ENCODE data around the gene KANSL1.
"Not testable (repeated sequence)": the region's sequence is repeated elsewhere in the genome, so short reads cannot be mapped to it uniquely, and the experiment has no call there.

The KANSL1 gene, protein sequence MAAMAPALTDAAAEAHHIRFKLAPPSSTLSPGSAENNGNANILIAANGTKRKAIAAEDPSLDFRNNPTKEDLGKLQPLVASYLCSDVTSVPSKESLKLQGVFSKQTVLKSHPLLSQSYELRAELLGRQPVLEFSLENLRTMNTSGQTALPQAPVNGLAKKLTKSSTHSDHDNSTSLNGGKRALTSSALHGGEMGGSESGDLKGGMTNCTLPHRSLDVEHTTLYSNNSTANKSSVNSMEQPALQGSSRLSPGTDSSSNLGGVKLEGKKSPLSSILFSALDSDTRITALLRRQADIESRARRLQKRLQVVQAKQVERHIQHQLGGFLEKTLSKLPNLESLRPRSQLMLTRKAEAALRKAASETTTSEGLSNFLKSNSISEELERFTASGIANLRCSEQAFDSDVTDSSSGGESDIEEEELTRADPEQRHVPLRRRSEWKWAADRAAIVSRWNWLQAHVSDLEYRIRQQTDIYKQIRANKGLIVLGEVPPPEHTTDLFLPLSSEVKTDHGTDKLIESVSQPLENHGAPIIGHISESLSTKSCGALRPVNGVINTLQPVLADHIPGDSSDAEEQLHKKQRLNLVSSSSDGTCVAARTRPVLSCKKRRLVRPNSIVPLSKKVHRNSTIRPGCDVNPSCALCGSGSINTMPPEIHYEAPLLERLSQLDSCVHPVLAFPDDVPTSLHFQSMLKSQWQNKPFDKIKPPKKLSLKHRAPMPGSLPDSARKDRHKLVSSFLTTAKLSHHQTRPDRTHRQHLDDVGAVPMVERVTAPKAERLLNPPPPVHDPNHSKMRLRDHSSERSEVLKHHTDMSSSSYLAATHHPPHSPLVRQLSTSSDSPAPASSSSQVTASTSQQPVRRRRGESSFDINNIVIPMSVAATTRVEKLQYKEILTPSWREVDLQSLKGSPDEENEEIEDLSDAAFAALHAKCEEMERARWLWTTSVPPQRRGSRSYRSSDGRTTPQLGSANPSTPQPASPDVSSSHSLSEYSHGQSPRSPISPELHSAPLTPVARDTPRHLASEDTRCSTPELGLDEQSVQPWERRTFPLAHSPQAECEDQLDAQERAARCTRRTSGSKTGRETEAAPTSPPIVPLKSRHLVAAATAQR (N-terminal part only)

DNA sequence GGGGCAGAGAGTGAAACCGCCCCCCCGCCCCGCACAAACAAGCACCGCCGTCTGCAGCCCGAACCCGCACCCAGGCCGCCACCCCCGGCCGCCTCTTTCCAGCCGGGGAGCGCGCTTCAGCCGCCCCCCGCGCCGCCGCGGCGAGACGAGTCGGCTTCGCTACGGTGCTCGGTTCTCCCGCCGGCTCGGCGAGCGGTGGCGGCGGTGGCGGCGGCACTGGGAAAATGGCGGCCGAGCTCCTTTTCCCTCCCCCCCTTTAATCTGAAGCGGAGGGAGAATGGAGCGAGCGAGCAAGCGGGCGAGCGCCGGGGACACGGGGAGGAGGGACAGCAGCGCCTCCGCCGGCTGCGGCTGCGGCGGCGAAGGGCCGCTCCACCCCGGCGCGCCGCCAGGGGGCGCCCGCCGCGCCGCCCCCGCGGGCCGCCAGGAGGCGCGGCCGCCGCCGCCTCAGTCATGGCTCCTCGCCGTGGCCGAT is at the start of gene KANSL1:
Gene KANSL1 (minus strand): TSS at position 279 of the 475 bp plus-strand sequence. CDS start 21,286 bp downstream, outside the sequence.
- Histone ChIP-seq H3K4me1 (ENCODE audit: control insufficient read depth, insufficient read depth, low read length) (peaks cover 18% of the 10 kb centered on the region), H3K27ac (ENCODE audit: low read length) (peak within 1 kb of the TSS; percentile 85), H3K4me3 (ENCODE audit: low read length in 2 of 2) (peak within 1 kb of the TSS; percentile 86 to 95), H3K9ac (ENCODE audit: low read length in 2 of 2) (peak within 1 kb of the TSS; percentile 82 to 89), H3K27me3 (ENCODE audit: control insufficient read depth in 1 of 2, insufficient read depth in 2 of 2, low read length in 2 of 2) (no peaks in the 10 kb centered on the region), H3K36me3 (ENCODE audit: control insufficient read depth in 2 of 2, insufficient read depth in 2 of 2, low read length in 2 of 2) (no peaks in the 10 kb centered on the region), H3K9me3 (ENCODE audit: control insufficient read depth in 2 of 2, low read length in 2 of 2) (no peaks in the 10 kb centered on the region)

DNA sequence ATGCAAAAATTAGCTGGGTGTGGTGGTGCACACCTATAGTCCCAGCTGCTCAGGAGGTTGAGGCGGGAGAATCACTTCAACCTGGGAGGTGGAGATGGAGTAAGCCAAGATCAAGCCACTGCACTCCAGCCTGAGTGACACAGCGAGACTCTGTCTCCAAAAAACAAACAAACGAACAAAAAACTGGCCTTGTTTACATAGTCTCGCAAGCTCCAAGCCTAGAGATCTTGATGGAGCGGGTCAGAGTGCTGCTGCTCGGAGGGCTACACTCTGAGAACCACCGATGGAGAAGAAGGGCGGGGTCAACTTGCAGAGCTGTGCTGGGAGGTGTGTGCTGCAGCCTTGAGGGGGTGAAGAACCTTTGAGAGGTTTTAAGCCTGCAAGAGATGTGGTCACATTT is 38.1 kb upstream of the KANSL1 start:
- H3K9ac ChIP-seq (ENCODE audit: low read length in 2 of 2); H3K36me3 ChIP-seq (ENCODE audit: control insufficient read depth in 2 of 2, insufficient read depth in 2 of 2, low read length in 2 of 2); H3K9me3 ChIP-seq (ENCODE audit: control insufficient read depth in 2 of 2, low read length in 2 of 2); H3K27ac ChIP-seq (ENCODE audit: low read length); H3K4me1 ChIP-seq (ENCODE audit: control insufficient read depth, insufficient read depth, low read length); H3K4me3 ChIP-seq (ENCODE audit: low read length in 2 of 2); H3K27me3 ChIP-seq (ENCODE audit: control insufficient read depth in 1 of 2, insufficient read depth in 2 of 2, low read length in 2 of 2): not testable (repeated sequence)

DNA sequence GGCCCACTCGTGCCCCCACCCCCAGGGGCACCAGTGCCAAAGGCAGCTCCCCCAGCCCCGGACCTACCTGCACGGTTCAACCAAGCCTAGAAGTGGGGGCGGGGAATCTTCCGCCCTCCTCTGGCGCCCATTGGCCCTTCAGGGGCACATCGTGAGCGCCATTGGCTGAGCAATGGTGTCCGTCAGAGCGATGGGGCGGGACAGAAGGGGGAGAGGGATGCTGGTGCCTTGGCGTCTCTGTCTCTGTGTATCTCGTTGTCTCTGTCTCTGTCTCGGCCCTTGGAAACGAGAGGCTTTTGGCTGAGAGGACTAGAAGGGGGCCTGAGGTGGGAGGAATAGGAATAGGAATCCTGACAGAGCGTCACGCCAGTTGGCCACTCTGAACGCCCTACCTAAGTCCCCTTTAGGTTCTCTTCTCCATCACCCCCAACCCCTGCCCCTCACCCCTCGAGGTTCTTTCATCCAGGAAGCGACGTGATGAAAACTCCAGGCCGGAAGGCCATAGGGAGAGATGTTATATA is 32.1 kb upstream of the KANSL1 start:
- not testable (repeated sequence) for H3K27ac ChIP-seq (ENCODE audit: low read length); H3K4me1 ChIP-seq (ENCODE audit: control insufficient read depth, insufficient read depth, low read length); H3K9me3 ChIP-seq (ENCODE audit: control insufficient read depth in 2 of 2, low read length in 2 of 2); H3K36me3 ChIP-seq (ENCODE audit: control insufficient read depth in 2 of 2, insufficient read depth in 2 of 2, low read length in 2 of 2); H3K27me3 ChIP-seq (ENCODE audit: control insufficient read depth in 1 of 2, insufficient read depth in 2 of 2, low read length in 2 of 2)
- Histone ChIP-seq H3K9ac (ENCODE audit: low read length in 2 of 2) (peak overlapping the region; percentile 47 to 59), H3K4me3 (ENCODE audit: low read length in 2 of 2) (peak overlapping the region; percentile 78 to 89)

DNA sequence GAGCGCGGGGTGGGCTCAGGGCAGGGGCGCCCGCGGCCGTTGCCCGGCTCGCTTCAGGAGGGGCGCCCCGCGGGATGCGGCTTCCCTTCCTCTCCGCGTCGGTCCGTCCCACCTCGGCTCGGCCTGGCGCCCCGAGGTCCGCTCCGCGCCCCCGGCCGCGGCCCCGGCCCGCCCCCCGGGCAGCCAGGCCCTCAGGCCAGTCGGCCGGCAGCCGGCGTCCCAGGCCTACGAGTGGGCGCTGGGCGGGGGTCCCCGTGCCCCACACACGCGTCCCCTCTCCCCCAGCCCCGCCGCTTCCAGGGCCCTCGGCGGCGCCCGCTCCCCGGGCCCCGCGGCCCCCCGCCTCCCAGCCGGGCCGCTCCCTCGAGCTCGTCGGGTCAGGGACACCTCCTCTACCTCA is 31.6 kb upstream of the KANSL1 start:
- not testable (repeated sequence) for H3K36me3 ChIP-seq (ENCODE audit: control insufficient read depth in 2 of 2, insufficient read depth in 2 of 2, low read length in 2 of 2); H3K27ac ChIP-seq (ENCODE audit: low read length); H3K4me1 ChIP-seq (ENCODE audit: control insufficient read depth, insufficient read depth, low read length); H3K9me3 ChIP-seq (ENCODE audit: control insufficient read depth in 2 of 2, low read length in 2 of 2); H3K27me3 ChIP-seq (ENCODE audit: control insufficient read depth in 1 of 2, insufficient read depth in 2 of 2, low read length in 2 of 2)
- peak overlapping the region in 1 of 2 donors; percentile 59 for H3K9ac ChIP-seq (ENCODE audit: low read length in 2 of 2)
- peak overlapping the region; percentile 78 to 89 for H3K4me3 ChIP-seq (ENCODE audit: low read length in 2 of 2)

DNA sequence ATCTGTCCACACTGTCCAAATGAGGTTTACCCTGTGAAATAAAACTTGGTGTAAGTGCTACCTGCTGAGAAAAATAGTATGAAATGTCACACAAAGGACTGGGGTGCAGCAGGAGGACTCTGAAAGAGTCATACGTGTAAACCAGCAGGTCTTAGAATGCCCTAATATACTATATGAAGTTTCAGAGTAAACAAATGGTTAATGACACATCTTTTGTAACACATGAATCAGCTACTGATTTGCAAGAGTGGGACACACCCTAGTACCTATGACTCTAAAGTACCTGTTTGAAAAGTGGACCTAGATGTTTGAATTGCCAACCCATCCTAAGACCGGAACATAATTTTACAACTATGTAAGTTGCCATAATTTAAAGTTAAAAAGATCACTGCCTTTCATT is 29.8 kb upstream of the KANSL1 start:
- H3K9me3 ChIP-seq (ENCODE audit: control insufficient read depth in 2 of 2, low read length in 2 of 2); H3K27ac ChIP-seq (ENCODE audit: low read length); H3K4me1 ChIP-seq (ENCODE audit: control insufficient read depth, insufficient read depth, low read length): not testable (repeated sequence)

DNA sequence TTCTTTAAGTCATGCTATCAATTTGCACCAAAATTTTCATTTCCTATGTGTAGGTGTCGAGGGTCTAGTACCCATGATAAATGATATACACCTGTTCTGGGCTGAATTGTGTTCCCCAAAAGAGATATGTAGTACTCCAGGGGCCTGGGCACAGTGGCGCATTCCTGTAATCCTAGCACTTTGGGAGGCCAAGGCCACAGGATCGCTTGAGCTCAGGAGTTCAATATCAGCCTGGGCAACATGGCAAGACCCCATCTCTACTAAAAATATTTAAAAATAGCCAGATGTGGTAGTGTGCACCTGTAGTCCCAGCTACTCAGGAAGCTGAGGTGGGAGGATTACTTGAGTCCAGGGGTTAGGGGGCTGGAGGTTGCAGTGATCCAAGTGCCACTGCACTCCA is 23.5 kb upstream of the KANSL1 start:
- Histone ChIP-seq H3K36me3 (ENCODE audit: control insufficient read depth in 2 of 2, insufficient read depth in 2 of 2, low read length in 2 of 2) (peaks cover 0 to 6% of the 10 kb centered on the region in 2 donors), H3K4me3 (ENCODE audit: low read length in 2 of 2) (no peak overlapping the region)

More for the DNA sequence above, 29.8 kb upstream of the KANSL1 start:
- H3K9ac ChIP-seq (ENCODE audit: low read length in 2 of 2); H3K36me3 ChIP-seq (ENCODE audit: control insufficient read depth in 2 of 2, insufficient read depth in 2 of 2, low read length in 2 of 2); H3K4me3 ChIP-seq (ENCODE audit: low read length in 2 of 2); H3K27me3 ChIP-seq (ENCODE audit: control insufficient read depth in 1 of 2, insufficient read depth in 2 of 2, low read length in 2 of 2): not testable (repeated sequence)

DNA sequence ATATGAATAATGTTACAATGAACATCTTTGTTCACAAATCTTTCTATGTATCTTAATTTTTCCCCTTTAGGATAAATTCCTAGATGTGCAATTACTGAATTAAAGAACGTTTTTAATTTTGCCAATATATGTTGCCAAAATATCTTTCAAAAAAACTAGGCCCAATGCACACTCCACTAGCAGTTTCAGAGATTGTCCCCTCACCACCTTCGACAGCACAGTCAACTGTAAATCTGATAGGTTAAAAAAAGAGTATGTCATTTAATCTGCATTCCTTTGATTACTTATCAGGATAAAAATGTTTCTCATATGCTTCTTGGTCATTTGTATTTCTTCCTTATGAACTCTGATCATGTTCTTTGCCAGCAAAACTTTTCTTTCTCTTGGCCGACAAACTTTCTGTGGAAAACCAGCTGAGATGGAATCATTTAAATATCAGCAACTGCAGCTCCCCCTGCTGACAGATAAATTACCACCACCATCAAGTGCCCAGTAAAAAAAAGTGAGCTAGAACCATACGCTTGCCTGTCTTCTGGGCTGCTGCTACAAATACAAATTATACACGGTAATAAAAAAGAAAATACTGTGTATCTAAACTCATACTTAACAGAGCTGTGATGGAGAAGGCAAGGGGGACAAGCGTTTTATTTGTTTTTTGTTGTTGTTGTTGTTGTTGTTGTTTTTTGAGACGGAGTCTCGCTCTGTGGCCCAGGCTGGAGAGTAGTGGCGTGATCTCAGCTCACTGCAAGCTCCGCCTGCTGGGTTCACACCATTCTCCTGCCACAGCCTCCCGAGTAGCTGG is 19.6 kb upstream of the KANSL1 start:
- peaks cover 2% of the 10 kb centered on the region for H3K4me1 ChIP-seq (ENCODE audit: control insufficient read depth, insufficient read depth, low read length)
- no peak overlapping the region for H3K4me3 ChIP-seq (ENCODE audit: low read length in 2 of 2)
- H3K9ac ChIP-seq (ENCODE audit: low read length in 2 of 2), result peak overlapping the region in 1 of 2 donors; percentile 8
- no peaks in the 10 kb centered on the region for H3K27me3 ChIP-seq (ENCODE audit: control insufficient read depth in 1 of 2, insufficient read depth in 2 of 2, low read length in 2 of 2)
- no peaks in the 10 kb centered on the region for H3K9me3 ChIP-seq (ENCODE audit: control insufficient read depth in 2 of 2, low read length in 2 of 2)
- peaks cover 0 to 3% of the 10 kb centered on the region in 2 donors for H3K36me3 ChIP-seq (ENCODE audit: control insufficient read depth in 2 of 2, insufficient read depth in 2 of 2, low read length in 2 of 2)
- no peak overlapping the region for H3K27ac ChIP-seq (ENCODE audit: low read length)

More for the DNA sequence above, 23.5 kb upstream of the KANSL1 start:
- Histone ChIP-seq H3K4me1 (ENCODE audit: control insufficient read depth, insufficient read depth, low read length) (no peaks in the 10 kb centered on the region), H3K9ac (ENCODE audit: low read length in 2 of 2) (no peak overlapping the region), H3K27ac (ENCODE audit: low read length) (no peak overlapping the region), H3K27me3 (ENCODE audit: control insufficient read depth in 1 of 2, insufficient read depth in 2 of 2, low read length in 2 of 2) (no peaks in the 10 kb centered on the region), H3K9me3 (ENCODE audit: control insufficient read depth in 2 of 2, low read length in 2 of 2) (no peaks in the 10 kb centered on the region)

DNA sequence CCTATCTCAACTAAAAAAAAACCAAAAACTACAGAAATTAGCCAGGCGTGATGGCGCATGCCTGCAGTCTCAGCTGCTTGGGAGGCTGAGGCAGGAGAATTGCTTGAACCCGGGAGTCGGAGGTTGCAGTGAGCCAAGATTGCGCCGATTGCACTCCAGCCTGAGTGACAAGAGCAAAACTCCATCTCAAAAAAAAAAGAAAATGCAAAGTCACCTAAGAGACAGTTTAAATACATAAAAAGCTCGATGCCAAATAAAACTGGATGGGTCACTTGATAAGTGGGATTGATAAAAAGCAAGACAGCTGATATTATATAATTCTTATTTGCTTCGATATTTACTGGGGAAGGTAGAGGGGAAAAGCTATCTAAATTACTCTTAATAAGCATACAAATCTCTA is 15.8 kb upstream of the KANSL1 start:
- Histone ChIP-seq H3K9me3 (ENCODE audit: control insufficient read depth in 2 of 2, low read length in 2 of 2) (peaks cover 0 to 3% of the 10 kb centered on the region in 2 donors), H3K36me3 (ENCODE audit: control insufficient read depth in 2 of 2, insufficient read depth in 2 of 2, low read length in 2 of 2) (peaks cover 0 to 6% of the 10 kb centered on the region in 2 donors), H3K9ac (ENCODE audit: low read length in 2 of 2) (no peak overlapping the region), H3K4me1 (ENCODE audit: control insufficient read depth, insufficient read depth, low read length) (peaks cover 2% of the 10 kb centered on the region), H3K27ac (ENCODE audit: low read length) (no peak overlapping the region), H3K4me3 (ENCODE audit: low read length in 2 of 2) (no peak overlapping the region), H3K27me3 (ENCODE audit: control insufficient read depth in 1 of 2, insufficient read depth in 2 of 2, low read length in 2 of 2) (no peaks in the 10 kb centered on the region)

DNA sequence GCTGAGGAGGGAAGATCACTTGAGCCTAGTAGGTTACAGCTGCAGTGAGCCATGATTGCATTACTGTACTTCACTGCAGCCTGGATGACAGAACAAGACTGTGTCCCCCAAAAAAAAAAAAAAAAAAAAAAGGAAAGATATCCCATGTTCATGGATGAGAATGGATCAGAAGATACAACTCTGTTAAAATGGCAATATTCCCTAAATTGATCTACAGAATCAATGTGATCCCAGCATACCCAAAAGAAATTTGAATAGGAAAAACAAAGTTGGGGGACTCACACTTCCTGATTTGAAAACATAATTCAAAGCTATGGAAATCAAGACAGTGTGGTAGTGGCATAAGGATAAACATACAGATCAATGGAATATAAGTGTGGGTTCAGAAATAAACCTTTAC is 12.7 kb upstream of the KANSL1 start:
- Histone ChIP-seq H3K4me3 (ENCODE audit: low read length in 2 of 2) (no peak overlapping the region), H3K4me1 (ENCODE audit: control insufficient read depth, insufficient read depth, low read length) (peaks cover 2% of the 10 kb centered on the region), H3K36me3 (ENCODE audit: control insufficient read depth in 2 of 2, insufficient read depth in 2 of 2, low read length in 2 of 2) (peaks cover 0 to 6% of the 10 kb centered on the region in 2 donors), H3K27me3 (ENCODE audit: control insufficient read depth in 1 of 2, insufficient read depth in 2 of 2, low read length in 2 of 2) (no peaks in the 10 kb centered on the region), H3K9me3 (ENCODE audit: control insufficient read depth in 2 of 2, low read length in 2 of 2) (peaks cover 0 to 3% of the 10 kb centered on the region in 2 donors), H3K27ac (ENCODE audit: low read length) (no peak overlapping the region), H3K9ac (ENCODE audit: low read length in 2 of 2) (no peak overlapping the region)

DNA sequence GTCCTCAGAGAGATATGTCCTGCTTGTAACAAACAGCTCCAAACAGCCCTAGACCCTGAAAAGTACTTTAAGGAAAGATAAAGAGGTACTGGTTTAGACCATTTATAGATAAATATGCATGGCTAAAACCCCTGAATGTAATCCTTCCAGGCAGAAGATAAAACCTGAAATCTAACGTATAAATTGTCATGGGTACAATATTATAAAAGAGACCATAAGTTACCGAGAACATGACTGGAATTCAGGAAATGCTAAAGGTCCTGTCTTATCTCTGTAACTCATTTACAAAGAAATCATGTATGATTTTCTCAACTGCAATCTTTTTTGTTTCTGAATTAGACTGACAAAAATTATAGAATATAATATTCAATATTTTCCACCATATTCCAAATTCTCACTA is 9.2 kb upstream of the KANSL1 start:
- Histone ChIP-seq H3K9me3 (ENCODE audit: control insufficient read depth in 2 of 2, low read length in 2 of 2) (peaks cover 0 to 3% of the 10 kb centered on the region in 2 donors), H3K36me3 (ENCODE audit: control insufficient read depth in 2 of 2, insufficient read depth in 2 of 2, low read length in 2 of 2) (peaks cover 0 to 6% of the 10 kb centered on the region in 2 donors), H3K4me1 (ENCODE audit: control insufficient read depth, insufficient read depth, low read length) (no peaks in the 10 kb centered on the region), H3K4me3 (ENCODE audit: low read length in 2 of 2) (no peak overlapping the region), H3K9ac (ENCODE audit: low read length in 2 of 2) (no peak overlapping the region), H3K27me3 (ENCODE audit: control insufficient read depth in 1 of 2, insufficient read depth in 2 of 2, low read length in 2 of 2) (no peaks in the 10 kb centered on the region), H3K27ac (ENCODE audit: low read length) (no peak overlapping the region)

All from stomach smooth muscle (tissue), 2 donors.